ENCODE data around the gene ADGRG6.

DNA sequence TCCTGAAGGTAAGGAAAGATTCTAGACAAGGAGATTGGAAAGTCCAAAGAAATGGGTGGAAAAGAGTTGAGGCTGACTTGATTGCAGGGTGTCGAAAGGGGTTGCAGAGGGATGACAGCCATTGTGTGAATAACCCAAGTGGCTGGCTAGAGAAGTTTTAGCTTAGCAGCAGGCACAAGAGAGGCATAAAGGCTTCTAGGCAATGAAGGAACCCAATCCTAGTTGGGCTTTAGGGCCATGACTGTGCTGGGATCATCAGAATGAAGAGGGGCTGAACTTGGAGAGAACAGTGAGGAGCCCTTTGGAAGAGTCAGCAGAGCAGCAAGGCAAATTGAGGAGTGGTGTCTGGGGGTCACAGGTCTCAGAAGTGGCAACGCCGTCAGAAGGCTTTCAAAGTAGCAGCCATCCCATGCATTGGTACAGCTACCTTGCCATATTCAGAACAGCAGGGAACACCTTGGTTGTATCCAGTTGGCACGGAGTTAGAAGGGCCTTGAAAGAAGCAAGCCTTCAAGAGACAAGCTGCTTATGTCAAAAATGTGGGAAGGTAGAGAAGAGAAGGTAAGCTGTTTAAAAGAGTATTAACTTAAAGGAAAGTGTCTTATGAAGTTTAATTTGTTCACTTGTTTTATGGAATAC is 146.4 kb downstream of the ADGRG6 start:
- TF ChIP-seq CHD2 (IDR thresholded peaks at IDR 0.05; ENCODE audit: low read length, partially characterized antibody) (no peak), CTCF (IDR thresholded peaks at IDR 0.05) (no peak), GABPA (IDR thresholded peaks at IDR 0.05; ENCODE audit: low read depth) (no peak), JUND (IDR thresholded peaks at IDR 0.05) (no peak), FOXJ3 (CRISPR knock-in tag; IDR thresholded peaks at IDR 0.05) (no peak), TAF1 (IDR thresholded peaks at IDR 0.05; ENCODE audit: borderline replicate concordance, low read depth, low read length) (no peak), EP300 (IDR thresholded peaks at IDR 0.05; ENCODE audit: borderline replicate concordance in 1 of 2, low read depth in 1 of 2, low read length in 1 of 2) (no peak), MXI1 (IDR thresholded peaks at IDR 0.05; ENCODE audit: low read depth, low read length) (no peak)
- TF ChIP-seq, protein P1, sequence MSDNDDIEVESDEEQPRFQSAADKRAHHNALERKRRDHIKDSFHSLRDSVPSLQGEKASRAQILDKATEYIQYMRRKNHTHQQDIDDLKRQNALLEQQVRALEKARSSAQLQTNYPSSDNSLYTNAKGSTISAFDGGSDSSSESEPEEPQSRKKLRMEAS (IDR thresholded peaks at IDR 0.05; ENCODE audit: low read depth) = no peak
- TF ChIP-seq, protein P2, sequence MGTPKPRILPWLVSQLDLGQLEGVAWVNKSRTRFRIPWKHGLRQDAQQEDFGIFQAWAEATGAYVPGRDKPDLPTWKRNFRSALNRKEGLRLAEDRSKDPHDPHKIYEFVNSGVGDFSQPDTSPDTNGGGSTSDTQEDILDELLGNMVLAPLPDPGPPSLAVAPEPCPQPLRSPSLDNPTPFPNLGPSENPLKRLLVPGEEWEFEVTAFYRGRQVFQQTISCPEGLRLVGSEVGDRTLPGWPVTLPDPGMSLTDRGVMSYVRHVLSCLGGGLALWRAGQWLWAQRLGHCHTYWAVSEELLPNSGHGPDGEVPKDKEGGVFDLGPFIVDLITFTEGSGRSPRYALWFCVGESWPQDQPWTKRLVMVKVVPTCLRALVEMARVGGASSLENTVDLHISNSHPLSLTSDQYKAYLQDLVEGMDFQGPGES (IDR thresholded peaks at IDR 0.05; ENCODE audit: low read depth, low read length) = no peak
- TF ChIP-seq, protein P3, sequence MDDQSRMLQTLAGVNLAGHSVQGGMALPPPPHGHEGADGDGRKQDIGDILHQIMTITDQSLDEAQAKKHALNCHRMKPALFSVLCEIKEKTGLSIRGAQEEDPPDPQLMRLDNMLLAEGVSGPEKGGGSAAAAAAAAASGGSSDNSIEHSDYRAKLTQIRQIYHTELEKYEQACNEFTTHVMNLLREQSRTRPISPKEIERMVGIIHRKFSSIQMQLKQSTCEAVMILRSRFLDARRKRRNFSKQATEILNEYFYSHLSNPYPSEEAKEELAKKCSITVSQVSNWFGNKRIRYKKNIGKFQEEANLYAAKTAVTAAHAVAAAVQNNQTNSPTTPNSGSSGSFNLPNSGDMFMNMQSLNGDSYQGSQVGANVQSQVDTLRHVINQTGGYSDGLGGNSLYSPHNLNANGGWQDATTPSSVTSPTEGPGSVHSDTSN (IDR thresholded peaks at IDR 0.05) = no peak
